Measurements from ENCODE around the gene MYO18B.

MYO18B gene

DNA sequence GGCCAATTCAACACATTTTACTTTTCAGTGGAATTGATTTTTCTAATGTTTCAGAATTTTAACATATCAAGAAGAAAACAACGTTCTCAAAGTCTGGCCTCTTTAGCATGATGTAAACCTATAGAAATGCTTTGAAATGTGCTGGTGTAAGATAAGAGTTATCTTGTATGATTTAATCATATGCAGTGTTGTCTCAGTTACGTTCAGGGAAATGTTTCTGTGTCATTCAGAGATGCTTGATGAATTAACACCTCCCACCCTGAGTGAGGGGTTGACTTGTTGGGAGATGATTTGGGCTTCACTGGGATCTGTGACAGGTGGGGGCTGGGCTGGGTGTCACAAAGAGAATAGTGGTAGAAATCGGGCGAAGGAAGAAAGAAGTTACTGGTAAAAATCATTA lies 15.7 kb upstream of the MYO18B start:
- H3K27me3 ChIP-seq (replicated peaks; ENCODE audit: insufficient read depth, low read length): no peaks in the 10 kb centered on the region
- no peaks in the 10 kb centered on the region for H3K36me3 ChIP-seq (replicated peaks; ENCODE audit: insufficient read depth, low read length)
- no peak overlapping the region for H3K4me3 ChIP-seq (ENCODE audit: low read length)
- no peaks in the 10 kb centered on the region for H3F3A ChIP-seq (ENCODE audit: insufficient read depth, low read length)
- H3K9ac ChIP-seq (ENCODE audit: low read length): no peak overlapping the region
- TF ChIP-seq EZH2 (optimal IDR thresholded peaks at IDR 0.05; ENCODE audit: low read depth, low read length) (no peak), EZH2phosphoT487 (IDR thresholded peaks at IDR 0.05; ENCODE audit: low read length) (no peak)
- TF ChIP-seq, protein P1, sequence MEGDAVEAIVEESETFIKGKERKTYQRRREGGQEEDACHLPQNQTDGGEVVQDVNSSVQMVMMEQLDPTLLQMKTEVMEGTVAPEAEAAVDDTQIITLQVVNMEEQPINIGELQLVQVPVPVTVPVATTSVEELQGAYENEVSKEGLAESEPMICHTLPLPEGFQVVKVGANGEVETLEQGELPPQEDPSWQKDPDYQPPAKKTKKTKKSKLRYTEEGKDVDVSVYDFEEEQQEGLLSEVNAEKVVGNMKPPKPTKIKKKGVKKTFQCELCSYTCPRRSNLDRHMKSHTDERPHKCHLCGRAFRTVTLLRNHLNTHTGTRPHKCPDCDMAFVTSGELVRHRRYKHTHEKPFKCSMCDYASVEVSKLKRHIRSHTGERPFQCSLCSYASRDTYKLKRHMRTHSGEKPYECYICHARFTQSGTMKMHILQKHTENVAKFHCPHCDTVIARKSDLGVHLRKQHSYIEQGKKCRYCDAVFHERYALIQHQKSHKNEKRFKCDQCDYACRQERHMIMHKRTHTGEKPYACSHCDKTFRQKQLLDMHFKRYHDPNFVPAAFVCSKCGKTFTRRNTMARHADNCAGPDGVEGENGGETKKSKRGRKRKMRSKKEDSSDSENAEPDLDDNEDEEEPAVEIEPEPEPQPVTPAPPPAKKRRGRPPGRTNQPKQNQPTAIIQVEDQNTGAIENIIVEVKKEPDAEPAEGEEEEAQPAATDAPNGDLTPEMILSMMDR (IDR thresholded peaks at IDR 0.05; ENCODE audit: low read length): no peak
- H2AFZ ChIP-seq (ENCODE audit: low read length): no peak overlapping the region
- no peak overlapping the region for H3K27ac ChIP-seq (ENCODE audit: low read length)
- no peak for DNase-seq
- no peaks in the 10 kb centered on the region for H3K9me2 ChIP-seq (replicated peaks; ENCODE audit: insufficient read depth, low read length)
- no peaks in the 10 kb centered on the region for H3K79me2 ChIP-seq (ENCODE audit: low read length)
- no peaks in the 10 kb centered on the region for H3K4me1 ChIP-seq (ENCODE audit: low read length)
- H3K9me3 ChIP-seq (replicated peaks; ENCODE audit: insufficient read depth, low read length): no peaks in the 10 kb centered on the region
- H4K20me1 ChIP-seq (ENCODE audit: insufficient read depth, low read length): no peaks in the 10 kb centered on the region
- H3K4me2 ChIP-seq (ENCODE audit: low read depth, low read length): no peak overlapping the region

DNA sequence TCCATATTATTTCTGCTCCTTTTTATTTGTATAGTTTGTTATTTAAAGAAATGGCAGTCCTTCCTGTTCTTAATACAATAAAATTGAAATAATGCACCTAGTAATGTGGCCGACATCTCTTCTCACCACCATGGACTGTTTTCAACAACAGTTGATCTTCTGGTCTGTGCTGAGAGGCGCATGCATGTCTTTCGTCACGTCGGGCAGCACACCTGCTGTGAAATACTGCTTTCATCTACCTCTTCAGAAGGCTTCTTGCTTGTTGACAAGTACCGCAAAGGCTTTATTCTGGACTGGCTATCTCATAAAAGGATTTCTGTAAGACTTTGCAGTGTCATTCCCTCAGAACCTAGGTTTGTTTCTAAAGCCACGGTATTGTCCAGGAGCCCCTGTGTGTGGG lies 13.9 kb upstream of the MYO18B start:
- no peaks in the 10 kb centered on the region for H3F3A ChIP-seq (ENCODE audit: insufficient read depth, low read length)
- no peaks in the 10 kb centered on the region for H3K9me3 ChIP-seq (replicated peaks; ENCODE audit: insufficient read depth, low read length)
- no peak overlapping the region for H2AFZ ChIP-seq (ENCODE audit: low read length)
- no peaks in the 10 kb centered on the region for H4K20me1 ChIP-seq (ENCODE audit: insufficient read depth, low read length)
- no peak overlapping the region for H3K27ac ChIP-seq (ENCODE audit: low read length)
- no peak overlapping the region for H3K9ac ChIP-seq (ENCODE audit: low read length)
- TF ChIP-seq EZH2phosphoT487 (IDR thresholded peaks at IDR 0.05; ENCODE audit: low read length) (no peak), EZH2 (optimal IDR thresholded peaks at IDR 0.05; ENCODE audit: low read depth, low read length) (no peak)
- TF ChIP-seq, protein P1 (IDR thresholded peaks at IDR 0.05; ENCODE audit: low read length): no peak
- no peaks in the 10 kb centered on the region for H3K27me3 ChIP-seq (replicated peaks; ENCODE audit: insufficient read depth, low read length)
- no peaks in the 10 kb centered on the region for H3K9me2 ChIP-seq (replicated peaks; ENCODE audit: insufficient read depth, low read length)
- no peaks in the 10 kb centered on the region for H3K36me3 ChIP-seq (replicated peaks; ENCODE audit: insufficient read depth, low read length)
- H3K4me1 ChIP-seq (ENCODE audit: low read length): no peaks in the 10 kb centered on the region
- no peak overlapping the region for H3K4me2 ChIP-seq (ENCODE audit: low read depth, low read length)
- no peak overlapping the region for H3K4me3 ChIP-seq (ENCODE audit: low read length)
- no peak for DNase-seq
- H3K79me2 ChIP-seq (ENCODE audit: low read length): no peaks in the 10 kb centered on the region

DNA sequence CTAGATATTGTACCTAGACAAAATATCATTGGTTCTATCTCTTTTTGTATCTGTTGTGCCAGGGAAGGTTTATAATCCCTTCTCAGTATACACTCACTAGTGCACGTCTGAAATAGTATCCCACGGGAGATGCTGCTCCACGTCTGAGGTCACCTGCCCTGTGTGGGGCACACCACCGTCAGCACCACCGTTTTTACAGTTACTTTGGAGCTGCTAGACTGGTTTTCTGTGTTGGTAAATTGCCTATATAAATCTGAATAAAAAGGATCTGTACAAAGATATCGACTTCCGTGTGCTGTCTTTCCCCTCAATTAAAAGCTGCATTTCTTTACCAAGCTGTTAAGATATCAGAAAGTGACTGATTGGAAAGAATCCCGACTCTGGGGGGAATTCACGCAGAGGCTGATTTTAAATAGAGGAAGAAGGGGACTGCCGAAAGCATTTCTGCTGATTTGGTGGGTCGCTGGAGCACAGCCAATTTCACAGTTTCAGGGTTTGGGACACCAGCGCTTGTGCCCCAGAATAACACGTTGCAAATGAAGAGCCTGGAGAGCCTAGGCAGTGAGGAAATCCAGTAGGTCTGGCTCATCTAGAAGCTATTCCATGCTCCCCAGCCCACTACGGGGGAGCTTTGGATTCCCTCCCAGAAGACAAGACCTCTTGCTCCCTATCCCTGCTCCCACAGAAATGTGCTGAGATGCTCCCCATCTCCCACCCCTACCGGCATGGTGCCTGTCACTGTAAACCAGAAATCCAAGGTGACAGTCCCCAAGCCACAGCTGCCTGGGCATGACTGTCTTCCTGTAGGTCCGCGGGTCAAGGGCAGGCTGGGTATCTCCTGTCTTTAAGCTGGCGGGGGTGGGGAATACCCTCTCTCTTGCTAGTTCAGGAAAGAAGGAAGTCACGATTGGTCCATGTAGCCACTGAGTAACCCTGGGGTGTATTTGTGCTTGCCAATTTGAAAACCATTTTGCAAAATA lies 12.7 kb upstream of the MYO18B start:
- Histone ChIP-seq H3F3A (ENCODE audit: insufficient read depth, low read length) (no peaks in the 10 kb centered on the region), H3K9ac (ENCODE audit: low read length) (no peak overlapping the region), H2AFZ (ENCODE audit: low read length) (no peak overlapping the region), H3K27ac (ENCODE audit: low read length) (no peak overlapping the region), H3K4me1 (ENCODE audit: low read length) (no peaks in the 10 kb centered on the region), H3K4me3 (ENCODE audit: low read length) (no peak overlapping the region), H3K9me2 (replicated peaks; ENCODE audit: insufficient read depth, low read length) (no peaks in the 10 kb centered on the region), H3K36me3 (replicated peaks; ENCODE audit: insufficient read depth, low read length) (no peaks in the 10 kb centered on the region), H3K9me3 (replicated peaks; ENCODE audit: insufficient read depth, low read length) (no peaks in the 10 kb centered on the region), H3K27me3 (replicated peaks; ENCODE audit: insufficient read depth, low read length) (0 out of 2 replicates have a peak, but pooled peaks cover 3% of the 10 kb centered on the region), H3K4me2 (ENCODE audit: low read depth, low read length) (no peak overlapping the region), H3K79me2 (ENCODE audit: low read length) (no peaks in the 10 kb centered on the region), H4K20me1 (ENCODE audit: insufficient read depth, low read length) (no peaks in the 10 kb centered on the region)
- no peak for DNase-seq
- TF ChIP-seq EZH2phosphoT487 (IDR thresholded peaks at IDR 0.05; ENCODE audit: low read length) (no peak), EZH2 (optimal IDR thresholded peaks at IDR 0.05; ENCODE audit: low read depth, low read length) (no peak)
- TF ChIP-seq, protein P1 (IDR thresholded peaks at IDR 0.05; ENCODE audit: low read length): no peak
